GM12865 (cell line): ENCODE results near the gene RAPGEF1.
A peak's percentile ranks its signal among the peaks of the same experiment; 100 is the strongest.

Experiments
- DNase-seq: peaks from one replicate; pipeline ENCODE4 v3.0.0; 2010; ENCODE audit warnings: low read depth
- H3K4me3 ChIP-seq: 2 replicates; pipeline ENCODE4 v1.5.1; 2011; ENCODE audit warnings: mild to moderate bottlenecking, low read depth, low read length, control low read depth
- TF ChIP-seq, protein P1 (sequence below): IDR thresholded peaks from 2 replicates; pipeline ENCODE4 v1.5.1; 2011; ENCODE audit warnings: low read length, control low read depth, low read depth, inconsistent platforms; ENCODE audit not compliant: insufficient read depth; ENCODE audit errors: missing control alignments

RAPGEF1 gene

GRCh38 chr9:131623655-131624330 lies 116.1 kb downstream of the RAPGEF1 start:
- TF ChIP-seq, protein P1, sequence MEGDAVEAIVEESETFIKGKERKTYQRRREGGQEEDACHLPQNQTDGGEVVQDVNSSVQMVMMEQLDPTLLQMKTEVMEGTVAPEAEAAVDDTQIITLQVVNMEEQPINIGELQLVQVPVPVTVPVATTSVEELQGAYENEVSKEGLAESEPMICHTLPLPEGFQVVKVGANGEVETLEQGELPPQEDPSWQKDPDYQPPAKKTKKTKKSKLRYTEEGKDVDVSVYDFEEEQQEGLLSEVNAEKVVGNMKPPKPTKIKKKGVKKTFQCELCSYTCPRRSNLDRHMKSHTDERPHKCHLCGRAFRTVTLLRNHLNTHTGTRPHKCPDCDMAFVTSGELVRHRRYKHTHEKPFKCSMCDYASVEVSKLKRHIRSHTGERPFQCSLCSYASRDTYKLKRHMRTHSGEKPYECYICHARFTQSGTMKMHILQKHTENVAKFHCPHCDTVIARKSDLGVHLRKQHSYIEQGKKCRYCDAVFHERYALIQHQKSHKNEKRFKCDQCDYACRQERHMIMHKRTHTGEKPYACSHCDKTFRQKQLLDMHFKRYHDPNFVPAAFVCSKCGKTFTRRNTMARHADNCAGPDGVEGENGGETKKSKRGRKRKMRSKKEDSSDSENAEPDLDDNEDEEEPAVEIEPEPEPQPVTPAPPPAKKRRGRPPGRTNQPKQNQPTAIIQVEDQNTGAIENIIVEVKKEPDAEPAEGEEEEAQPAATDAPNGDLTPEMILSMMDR = no peak
- DNase-seq = no peak
- H3K4me3 ChIP-seq = no peak overlapping the region

DNA sequence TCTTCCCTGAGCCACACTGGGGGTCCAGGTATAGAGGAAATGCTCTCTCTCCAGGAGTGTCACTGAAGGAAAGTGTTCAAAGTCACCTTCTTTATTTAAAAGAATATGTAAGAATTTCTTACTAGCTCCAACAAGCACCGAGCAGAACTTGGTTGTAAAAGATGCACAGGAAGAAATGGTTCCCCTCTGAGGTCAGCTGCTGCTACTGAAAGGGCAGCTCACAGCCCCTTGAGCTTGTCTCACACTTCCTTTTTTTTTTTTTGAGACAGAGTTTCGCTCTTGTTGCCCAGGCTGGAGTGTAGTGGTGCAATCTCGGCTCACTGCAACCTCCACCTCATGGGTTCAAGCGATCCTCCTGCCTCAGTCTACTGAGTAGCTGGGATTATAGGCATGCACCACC lies 117.4 kb downstream of the RAPGEF1 start:
- peak overlapping the region; percentile 33 for H3K4me3 ChIP-seq
- TF ChIP-seq, protein P1 = no peak
- peak; percentile 85 for DNase-seq

DNA sequence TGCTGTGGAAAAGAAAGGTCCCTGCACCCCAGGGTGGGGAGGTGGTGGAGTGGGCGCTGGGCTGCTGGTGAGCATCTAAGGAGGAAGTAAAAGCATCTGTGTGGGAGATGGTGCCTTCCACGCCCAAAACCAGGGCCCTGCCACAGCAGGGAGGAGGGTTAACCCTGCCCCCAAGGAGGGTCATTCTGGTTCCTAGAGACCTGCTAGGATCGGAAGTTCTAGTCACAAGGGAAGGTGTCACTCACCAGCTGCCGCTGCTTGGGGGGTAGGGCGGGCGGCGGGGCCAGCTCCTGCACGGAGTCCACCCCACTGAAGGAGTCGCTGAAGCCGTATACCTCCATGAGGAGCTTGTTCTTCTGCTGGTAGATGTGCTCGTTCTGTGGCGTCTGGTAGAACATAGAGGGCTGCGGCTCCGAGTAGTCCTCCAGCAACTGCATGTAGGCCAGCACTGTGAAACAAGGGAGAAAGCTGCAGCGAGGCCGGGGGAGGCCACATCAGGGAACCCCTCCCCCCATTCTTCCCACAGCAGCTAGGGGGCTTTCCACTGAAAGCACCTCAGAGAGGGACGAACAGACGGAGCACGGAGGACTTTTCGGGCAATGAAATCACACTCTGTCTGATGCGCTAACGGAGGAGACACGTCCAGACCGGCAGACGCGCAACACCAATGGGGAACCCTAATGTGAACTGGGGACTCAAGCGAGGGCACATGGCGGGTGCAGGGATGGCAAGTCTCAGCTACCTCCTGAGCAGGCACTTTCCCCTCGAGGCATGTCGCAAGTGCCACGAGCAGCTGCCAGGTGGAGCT lies 118.1 kb downstream of the RAPGEF1 start:
- peak overlapping the region; percentile 33 for H3K4me3 ChIP-seq
- peak; percentile 81 for DNase-seq
- TF ChIP-seq, protein P1 = no peak

DNA sequence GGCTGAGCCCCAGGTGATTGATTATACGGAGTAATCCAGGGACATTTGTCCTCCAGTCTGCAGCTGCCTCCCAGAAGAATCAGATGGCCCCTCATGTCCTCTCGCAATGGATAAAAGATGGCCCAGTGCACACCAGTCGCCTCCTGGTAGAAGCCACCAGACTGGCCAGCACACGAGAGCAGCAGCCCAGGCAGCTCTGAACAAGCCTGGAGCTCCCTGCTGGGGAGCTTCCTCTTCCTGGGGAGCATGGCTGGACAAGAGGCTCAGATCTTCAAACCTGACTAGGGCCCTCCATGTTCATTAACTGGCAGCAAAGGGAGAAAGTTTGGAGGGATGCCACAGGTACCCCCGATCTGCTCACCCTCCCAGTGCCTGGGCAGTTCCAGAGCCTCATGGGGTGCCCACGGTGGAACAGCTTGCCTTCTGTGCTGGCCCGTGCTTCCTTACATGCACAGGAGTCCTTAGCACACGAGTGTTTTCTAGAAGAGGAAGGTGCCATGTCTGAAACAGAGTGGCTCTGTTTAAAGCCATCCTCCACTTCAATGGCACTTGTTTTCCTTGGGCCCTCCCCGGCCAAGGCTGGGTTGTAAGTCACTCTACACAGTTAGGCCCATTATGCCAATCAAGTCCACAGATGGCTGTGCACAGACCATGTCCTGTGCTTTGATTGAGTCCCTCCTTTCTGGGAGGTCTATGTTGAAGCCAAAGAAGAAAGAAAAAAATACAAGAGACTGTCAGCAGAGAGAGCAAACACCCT lies 118.9 kb downstream of the RAPGEF1 start:
- DNase-seq = no peak
- peak overlapping the region; percentile 33 for H3K4me3 ChIP-seq
- TF ChIP-seq, protein P1 = no peak

GRCh38 chr9:131619680-131620079 lies 120.2 kb downstream of the RAPGEF1 start:
- no peak overlapping the region for H3K4me3 ChIP-seq
- TF ChIP-seq, protein P1 = no peak
- no peak for DNase-seq

GRCh38 chr9:131618785-131619184 lies 121.1 kb downstream of the RAPGEF1 start:
- no peak overlapping the region for H3K4me3 ChIP-seq
- TF ChIP-seq, protein P1 = no peak
- DNase-seq = no peak
